Ishikawa (cell line): ENCODE data around the gene ZMIZ1.

Source experiments
- CEBPB ChIP-seq: IDR thresholded peaks from 2 replicates; pipeline ENCODE4 v1.6.1; 2012
- TAF1 ChIP-seq: IDR thresholded peaks from 2 replicates; pipeline ENCODE4 v1.6.1; 2012; ENCODE audit warnings: low read depth, mild to moderate bottlenecking
- TF ChIP-seq, protein P1 (sequence below): IDR thresholded peaks from 2 replicates; pipeline ENCODE4 v1.6.1; 2012

DNA sequence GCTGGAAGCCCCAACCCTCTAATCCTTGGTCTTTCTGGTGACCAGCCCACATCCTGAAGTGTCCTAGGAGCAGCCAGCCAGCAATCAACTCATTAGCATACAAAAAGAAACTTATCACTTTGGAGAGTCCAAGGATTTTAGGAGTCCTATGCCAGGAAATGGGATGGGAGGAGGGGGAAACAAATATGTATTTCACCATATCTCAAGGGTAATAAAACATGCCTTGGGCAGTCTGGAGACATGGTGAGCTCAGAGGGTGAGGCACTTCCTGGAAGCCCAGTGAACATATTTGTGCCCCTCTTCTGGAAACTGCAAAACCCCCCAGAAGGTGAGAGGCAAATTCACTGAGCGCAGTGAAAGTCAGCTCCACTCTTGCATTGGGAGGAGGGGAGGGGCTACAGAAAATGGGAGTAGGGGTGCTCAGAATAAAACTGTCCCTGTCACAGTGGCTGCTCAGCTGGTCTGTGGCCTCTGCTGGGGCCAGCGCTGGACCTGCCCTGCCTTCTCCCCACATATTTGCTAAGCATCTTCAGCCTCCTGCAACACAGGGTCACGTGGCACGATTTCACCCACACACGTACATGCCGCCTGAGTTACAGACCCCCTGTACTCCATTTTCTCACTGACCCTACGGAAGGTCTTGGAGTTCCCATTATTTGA is 17.7 kb upstream of the ZMIZ1 start:
- TF ChIP-seq TAF1, result no peak
- TF ChIP-seq, protein P1, sequence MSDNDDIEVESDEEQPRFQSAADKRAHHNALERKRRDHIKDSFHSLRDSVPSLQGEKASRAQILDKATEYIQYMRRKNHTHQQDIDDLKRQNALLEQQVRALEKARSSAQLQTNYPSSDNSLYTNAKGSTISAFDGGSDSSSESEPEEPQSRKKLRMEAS, result no peak
- no peak for TF ChIP-seq CEBPB
